Mesothelial cell of epicardium (in vitro differentiated cells): ENCODE measurements around the gene SLC39A6. TPM values are rescaled to one million over a fixed set of nuclear protein-coding genes. Genes with fewer than 3 reads are reported as not detected.

Experiments
- DNase-seq, 2 experiments: peaks; one replicate each; pipeline ENCODE4 v3.0.0; 2021; ENCODE audit warnings: low spot score in 2 of 2; ENCODE audit not compliant: unreplicated experiment in 2 of 2
- H3K27ac Mint-ChIP-seq: 2 replicates; pipeline ENCODE4 v1.8.0; 2021; ENCODE audit warnings: mixed read lengths
- H3K27me3 Mint-ChIP-seq: 2 replicates; pipeline ENCODE4 v1.8.0; 2021; ENCODE audit warnings: low read depth, mixed read lengths
- H3K36me3 Mint-ChIP-seq: 2 replicates; pipeline ENCODE4 v1.8.0; 2021; ENCODE audit warnings: mixed read lengths
- H3K4me1 Mint-ChIP-seq: 2 replicates; pipeline ENCODE4 v1.8.0; 2021; ENCODE audit warnings: mixed read lengths
- H3K4me3 Mint-ChIP-seq: 2 replicates; pipeline ENCODE4 v1.8.0; 2021; ENCODE audit warnings: mild to moderate bottlenecking, moderate library complexity, mixed read lengths
- H3K9me3 Mint-ChIP-seq: 2 replicates; pipeline ENCODE4 v1.8.0; 2021; ENCODE audit warnings: mixed read lengths
- total RNA-seq: library from RNA; stranded (reverse); gene quantifications from 3 replicates; pipeline ENCODE4 v1.2.1, GENCODE V29; 2021
- TF ChIP-seq, protein P1 (sequence below): fragments of 200-600 bp; sonication (generic); IDR thresholded peaks from one replicate; pipeline ENCODE4 v1.5.0; 2021; ENCODE audit warnings: antibody characterized with exemption; ENCODE audit not compliant: unreplicated experiment

The SLC39A6 gene
- total RNA-seq, 1 donor from 2014 or later: 43.1 TPM

DNA sequence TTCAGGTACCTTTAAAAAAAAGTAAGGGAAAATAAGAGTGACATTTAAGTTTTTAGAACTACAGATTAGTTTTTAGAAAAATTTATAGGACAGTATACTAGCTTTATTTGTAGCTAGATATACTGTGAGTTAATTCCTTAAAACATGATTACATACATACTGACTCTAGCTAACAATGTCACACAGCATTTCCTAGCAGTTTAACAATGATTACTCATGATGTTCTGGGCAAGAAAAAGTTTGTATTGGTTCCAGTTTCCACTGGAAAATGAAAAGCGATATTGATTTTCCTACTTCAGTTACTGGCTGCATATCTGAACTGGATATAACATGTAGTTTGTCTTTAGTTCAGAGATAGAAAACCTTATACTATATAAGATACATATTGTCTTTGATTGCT lies 19.4 kb downstream of the SLC39A6 start:
- Mint-ChIP-seq H3K27ac (no peak overlapping the region), H3K36me3 (peaks cover 31% of the 10 kb centered on the region)
- TF ChIP-seq, protein P1, sequence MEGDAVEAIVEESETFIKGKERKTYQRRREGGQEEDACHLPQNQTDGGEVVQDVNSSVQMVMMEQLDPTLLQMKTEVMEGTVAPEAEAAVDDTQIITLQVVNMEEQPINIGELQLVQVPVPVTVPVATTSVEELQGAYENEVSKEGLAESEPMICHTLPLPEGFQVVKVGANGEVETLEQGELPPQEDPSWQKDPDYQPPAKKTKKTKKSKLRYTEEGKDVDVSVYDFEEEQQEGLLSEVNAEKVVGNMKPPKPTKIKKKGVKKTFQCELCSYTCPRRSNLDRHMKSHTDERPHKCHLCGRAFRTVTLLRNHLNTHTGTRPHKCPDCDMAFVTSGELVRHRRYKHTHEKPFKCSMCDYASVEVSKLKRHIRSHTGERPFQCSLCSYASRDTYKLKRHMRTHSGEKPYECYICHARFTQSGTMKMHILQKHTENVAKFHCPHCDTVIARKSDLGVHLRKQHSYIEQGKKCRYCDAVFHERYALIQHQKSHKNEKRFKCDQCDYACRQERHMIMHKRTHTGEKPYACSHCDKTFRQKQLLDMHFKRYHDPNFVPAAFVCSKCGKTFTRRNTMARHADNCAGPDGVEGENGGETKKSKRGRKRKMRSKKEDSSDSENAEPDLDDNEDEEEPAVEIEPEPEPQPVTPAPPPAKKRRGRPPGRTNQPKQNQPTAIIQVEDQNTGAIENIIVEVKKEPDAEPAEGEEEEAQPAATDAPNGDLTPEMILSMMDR: no peak

DNA sequence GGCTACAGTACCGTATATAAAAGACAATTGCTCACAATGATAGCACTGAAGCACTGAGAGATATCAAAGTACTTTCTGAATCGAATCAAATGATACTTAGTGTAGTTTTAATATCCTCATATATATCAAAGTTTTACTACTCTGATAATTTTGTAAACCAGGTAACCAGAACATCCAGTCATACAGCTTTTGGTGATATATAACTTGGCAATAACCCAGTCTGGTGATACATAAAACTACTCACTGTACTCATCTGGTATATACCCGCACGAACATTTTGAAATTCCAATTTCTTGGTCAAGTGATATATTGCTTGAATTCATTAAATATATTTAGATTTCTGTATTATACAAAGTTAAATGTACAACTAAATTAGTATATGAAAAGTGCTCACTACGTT lies 20.5 kb downstream of the SLC39A6 start:
- Mint-ChIP-seq H3K27ac (no peak overlapping the region), H3K4me3 (no peak overlapping the region), H3K36me3 (peaks cover 25% of the 10 kb centered on the region), H3K4me1 (no peaks in the 10 kb centered on the region), H3K9me3 (peaks cover 13% of the 10 kb centered on the region), H3K27me3 (no peaks in the 10 kb centered on the region)
- TF ChIP-seq, protein P1: no peak
- DNase-seq: no peak

More for the DNA sequence above, 19.4 kb downstream of the SLC39A6 start:
- Mint-ChIP-seq H3K4me3 (no peak overlapping the region), H3K4me1 (peaks cover 2% of the 10 kb centered on the region), H3K9me3 (peaks cover 3% of the 10 kb centered on the region), H3K27me3 (no peaks in the 10 kb centered on the region)
- no peak for DNase-seq

DNA sequence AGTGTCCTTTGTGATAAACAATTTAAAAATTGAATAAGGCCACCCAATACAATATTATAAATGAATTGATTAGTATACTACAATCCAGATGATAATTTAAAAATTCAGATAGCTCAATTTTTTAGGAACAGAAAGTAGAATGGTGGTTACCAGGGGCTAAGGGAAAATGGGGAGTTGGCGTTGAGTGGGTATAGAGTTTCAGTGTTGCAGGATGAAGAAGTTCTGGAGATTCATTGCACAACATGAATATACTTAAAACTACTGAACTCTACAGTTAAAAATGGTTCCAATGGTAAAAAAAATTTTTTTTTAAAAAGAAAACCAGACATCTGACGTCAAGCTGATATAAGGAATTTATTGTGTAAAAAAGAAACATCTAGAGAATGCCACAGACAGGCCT lies 20.9 kb downstream of the SLC39A6 start:
- no peak overlapping the region for H3K4me3 Mint-ChIP-seq
- no peaks in the 10 kb centered on the region for H3K27me3 Mint-ChIP-seq
- TF ChIP-seq, protein P1: no peak
- H3K36me3 Mint-ChIP-seq: peaks cover 24% of the 10 kb centered on the region
- H3K27ac Mint-ChIP-seq: no peak overlapping the region
- no peak for DNase-seq
- H3K4me1 Mint-ChIP-seq: no peaks in the 10 kb centered on the region
- H3K9me3 Mint-ChIP-seq: peaks cover 17% of the 10 kb centered on the region

DNA sequence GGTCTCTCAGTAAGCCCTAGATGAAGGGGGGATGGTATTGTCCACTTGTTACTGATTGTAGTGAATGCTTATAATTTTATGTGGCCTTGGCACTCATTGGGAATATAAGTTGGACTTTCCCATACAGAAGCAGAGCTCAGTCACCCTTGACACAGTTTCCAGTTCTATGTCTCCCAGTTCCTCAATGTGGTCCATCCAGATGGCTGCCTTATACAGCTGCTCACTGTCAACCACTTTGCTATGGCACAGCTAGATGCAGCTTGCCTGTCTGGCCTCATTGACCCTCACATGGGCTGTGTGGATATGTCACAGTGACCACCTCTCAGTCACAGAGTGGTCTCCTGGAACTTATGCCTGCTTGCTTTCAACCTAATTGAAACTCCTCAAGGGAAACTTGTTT lies 21.7 kb downstream of the SLC39A6 start:
- no peak for DNase-seq
- no peak overlapping the region for H3K4me3 Mint-ChIP-seq

DNA sequence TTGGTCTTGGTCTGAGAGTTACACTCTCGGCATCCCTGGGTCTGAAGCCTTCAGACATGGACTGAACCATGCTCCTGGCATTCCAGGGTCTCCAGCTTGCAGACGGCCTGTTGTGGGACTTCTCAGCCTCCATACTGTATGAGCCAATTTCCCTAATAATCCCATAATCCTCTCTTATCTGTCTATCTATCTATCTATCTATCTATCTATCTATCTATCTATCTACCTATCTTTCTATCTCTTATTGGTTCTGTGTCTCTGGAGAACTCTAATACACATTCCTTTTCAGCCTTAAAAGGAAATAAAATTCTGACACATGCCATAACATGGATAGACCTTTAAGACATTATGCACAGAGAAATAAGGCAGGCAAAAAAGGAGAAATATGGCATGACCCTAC lies 24.4 kb downstream of the SLC39A6 start:
- Mint-ChIP-seq H3K27ac (no peak overlapping the region), H3K36me3 (peaks cover 3% of the 10 kb centered on the region), H3K9me3 (peaks cover 33% of the 10 kb centered on the region), H3K4me1 (no peaks in the 10 kb centered on the region), H3K27me3 (no peaks in the 10 kb centered on the region), H3K4me3 (no peak overlapping the region)
- TF ChIP-seq, protein P1: no peak
- no peak for DNase-seq

More for the DNA sequence above, 21.7 kb downstream of the SLC39A6 start:
- Mint-ChIP-seq H3K9me3 (peaks cover 23% of the 10 kb centered on the region), H3K27me3 (no peaks in the 10 kb centered on the region), H3K36me3 (peaks cover 20% of the 10 kb centered on the region), H3K4me1 (no peaks in the 10 kb centered on the region), H3K27ac (no peak overlapping the region)
- TF ChIP-seq, protein P1: no peak

DNA sequence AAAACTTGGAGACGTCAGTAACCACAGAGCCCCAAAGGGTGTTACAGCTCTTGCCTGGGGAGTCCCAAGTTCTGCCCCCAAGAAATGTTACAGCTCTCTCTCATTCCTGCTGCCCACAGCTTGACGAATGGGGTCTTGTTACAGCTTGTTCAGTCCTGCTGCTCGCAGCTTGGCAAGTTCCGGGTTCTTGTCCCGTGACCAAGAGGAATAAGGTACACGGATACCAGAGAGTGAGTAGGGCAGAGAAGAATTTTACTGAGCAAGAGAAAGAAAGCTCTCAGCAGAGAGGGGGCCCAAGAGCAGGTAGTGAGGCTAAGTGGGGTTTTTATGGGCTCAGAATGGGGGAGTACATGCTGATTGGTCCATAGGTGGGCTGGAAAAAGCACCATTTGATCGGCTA lies 27.2 kb downstream of the SLC39A6 start:
- TF ChIP-seq, protein P1: no peak
- peaks cover 4% of the 10 kb centered on the region for H3K27me3 Mint-ChIP-seq
- peaks cover 33% of the 10 kb centered on the region for H3K9me3 Mint-ChIP-seq
- no peaks in the 10 kb centered on the region for H3K36me3 Mint-ChIP-seq
- no peak for DNase-seq
- H3K4me1 Mint-ChIP-seq: peaks cover 6% of the 10 kb centered on the region
- H3K4me3 Mint-ChIP-seq: no peak overlapping the region
- H3K27ac Mint-ChIP-seq: no peak overlapping the region
